Chondrocyte (in vitro differentiated cells): Measurements from ENCODE around the gene ABCA1. TPM values are rescaled to one million over a fixed set of nuclear protein-coding genes. Genes with fewer than 3 reads are reported as not detected.

Experiments used
- DNase-seq: peaks from one replicate; pipeline ENCODE4 v3.0.0; 2021; ENCODE audit warnings: mixed read lengths, low spot score
- H3K27ac Mint-ChIP-seq: one replicate; pipeline ENCODE4 v1.8.0; 2021; ENCODE audit warnings: mild to moderate bottlenecking, moderate library complexity, mixed read lengths; ENCODE audit not compliant: unreplicated experiment
- H3K27me3 Mint-ChIP-seq: 2 replicates; pipeline ENCODE4 v1.8.0; 2021; ENCODE audit warnings: low read depth, mixed read lengths
- H3K36me3 Mint-ChIP-seq: 2 replicates; pipeline ENCODE4 v1.8.0; 2021; ENCODE audit warnings: low read depth, mixed read lengths
- H3K4me1 Mint-ChIP-seq: 2 replicates; pipeline ENCODE4 v1.8.0; 2021; ENCODE audit warnings: low read depth, mild to moderate bottlenecking, mixed read lengths
- H3K4me3 Mint-ChIP-seq: one replicate; pipeline ENCODE4 v1.8.0; 2021; ENCODE audit warnings: mild to moderate bottlenecking, moderate library complexity, mixed read lengths; ENCODE audit not compliant: unreplicated experiment
- H3K9me3 Mint-ChIP-seq: 2 replicates; pipeline ENCODE4 v1.8.0; 2021; ENCODE audit warnings: low read depth, mixed read lengths
- CTCF ChIP-seq: fragments of 200-600 bp; sonication (generic); IDR thresholded peaks from 2 replicates; pipeline ENCODE4 v1.5.0; 2021; ENCODE audit warnings: antibody characterized with exemption, mild to moderate bottlenecking, moderate library complexity
- total RNA-seq: library from RNA; stranded (reverse); gene quantifications from 3 replicates; pipeline ENCODE4 v1.2.1, GENCODE V29; 2021

The ABCA1 gene
- total RNA-seq, 1 donor from 2014 or later, result 22.4 TPM

- H3K27ac Mint-ChIP-seq, result no peak overlapping the region
- H3K36me3 Mint-ChIP-seq, result no peaks in the 10 kb centered on the region
- H3K27me3 Mint-ChIP-seq, result no peaks in the 10 kb centered on the region
- H3K9me3 Mint-ChIP-seq, result no peaks in the 10 kb centered on the region
- DNase-seq, result no peak
- H3K4me3 Mint-ChIP-seq, result no peak overlapping the region
- no peak for TF ChIP-seq CTCF
- H3K4me1 Mint-ChIP-seq, result peaks cover 24% of the 10 kb centered on the region
Observed at GRCh38 chr9:104974053-104974962, 46.4 kb upstream of the ABCA1 start.

GRCh38 chr9:104972242-104972866 is 44.4 kb upstream of the ABCA1 start:
- DNase-seq, result no peak
- Mint-ChIP-seq H3K27me3 (no peaks in the 10 kb centered on the region), H3K9me3 (no peaks in the 10 kb centered on the region), H3K27ac (no peak overlapping the region), H3K4me1 (peaks cover 38% of the 10 kb centered on the region), H3K4me3 (no peak overlapping the region), H3K36me3 (no peaks in the 10 kb centered on the region)
- no peak for TF ChIP-seq CTCF

- H3K4me3 Mint-ChIP-seq, result no peak overlapping the region
- no peaks in the 10 kb centered on the region for H3K36me3 Mint-ChIP-seq
- H3K9me3 Mint-ChIP-seq, result no peaks in the 10 kb centered on the region
- H3K27me3 Mint-ChIP-seq, result no peaks in the 10 kb centered on the region
- no peak for DNase-seq
- H3K4me1 Mint-ChIP-seq, result peaks cover 38% of the 10 kb centered on the region
- TF ChIP-seq CTCF, result no peak
- no peak overlapping the region for H3K27ac Mint-ChIP-seq
Observed at GRCh38 chr9:104971511-104971910, 43.6 kb upstream of the ABCA1 start.

- no peak for DNase-seq
- H3K4me3 Mint-ChIP-seq, result no peak overlapping the region
Observed at GRCh38 chr9:104970271-104970987, 42.5 kb upstream of the ABCA1 start.

More at GRCh38 chr9:104970271-104970987, 42.5 kb upstream of the ABCA1 start:
- Mint-ChIP-seq H3K27me3 (no peaks in the 10 kb centered on the region), H3K36me3 (no peaks in the 10 kb centered on the region), H3K4me1 (peaks cover 38% of the 10 kb centered on the region), H3K9me3 (no peaks in the 10 kb centered on the region), H3K27ac (no peak overlapping the region)
- no peak for TF ChIP-seq CTCF
